Epidermal melanocyte (primary cell): ENCODE measurements around the gene PMP22.
"Not testable (repeated sequence)": the region's sequence is repeated elsewhere in the genome, so short reads cannot be mapped to it uniquely, and the experiment has no call there.

Experiments used
- DNase-seq: peaks from one replicate; pipeline ENCODE4 v3.0.0; 2011; ENCODE audit warnings: low spot score; ENCODE audit not compliant: insufficient read length

PMP22 gene

GRCh38 chr17:15256689-15257088, 8.4 kb downstream of the PMP22 start:
- DNase-seq = no peak

- DNase-seq = no peak
Measured at GRCh38 chr17:15255713-15256454, 9.2 kb downstream of the PMP22 start.

- no peak for DNase-seq
Measured at GRCh38 chr17:15250135-15250860, 14.8 kb downstream of the PMP22 start.

GRCh38 chr17:15249487-15249886, 15.6 kb downstream of the PMP22 start:
- no peak for DNase-seq

GRCh38 chr17:15247891-15248529, 17.1 kb downstream of the PMP22 start:
- DNase-seq = no peak

- no peak for DNase-seq
Measured at GRCh38 chr17:15245054-15245453, 20.1 kb downstream of the PMP22 start.

- no peak for DNase-seq
Measured at GRCh38 chr17:15240644-15241043, 24.5 kb downstream of the PMP22 start.

GRCh38 chr17:15239491-15239890, 25.6 kb downstream of the PMP22 start:
- DNase-seq = no peak

- no peak for DNase-seq
Measured at GRCh38 chr17:15238676-15239422, 26.3 kb downstream of the PMP22 start.

GRCh38 chr17:15238057-15238456, 27.1 kb downstream of the PMP22 start:
- DNase-seq = no peak

GRCh38 chr17:15237106-15237425, 28.1 kb downstream of the PMP22 start:
- no peak for DNase-seq

GRCh38 chr17:15236281-15237105, 28.6 kb downstream of the PMP22 start:
- DNase-seq = no peak

GRCh38 chr17:15233971-15234370, 31.2 kb downstream of the PMP22 start:
- no peak for DNase-seq

- no peak for DNase-seq
Measured at GRCh38 chr17:15233022-15233805, 31.9 kb downstream of the PMP22 start.

- DNase-seq = no peak
Measured at GRCh38 chr17:15232517-15232915, 32.6 kb downstream of the PMP22 start.

- DNase-seq = no peak
Measured at GRCh38 chr17:15231851-15232516, 33.1 kb downstream of the PMP22 start.

GRCh38 chr17:15230866-15231265, 34.3 kb downstream of the PMP22 start:
- DNase-seq = no peak

GRCh38 chr17:15221827-15222226, 43.3 kb downstream of the PMP22 start:
- DNase-seq = not testable (repeated sequence)

- no peak for DNase-seq
Measured at GRCh38 chr17:15220785-15221184, 44.3 kb downstream of the PMP22 start.

- DNase-seq = no peak
Measured at GRCh38 chr17:15216481-15216880, 48.6 kb downstream of the PMP22 start.
